ENCODE results near the gene LMTK3.

DNA sequence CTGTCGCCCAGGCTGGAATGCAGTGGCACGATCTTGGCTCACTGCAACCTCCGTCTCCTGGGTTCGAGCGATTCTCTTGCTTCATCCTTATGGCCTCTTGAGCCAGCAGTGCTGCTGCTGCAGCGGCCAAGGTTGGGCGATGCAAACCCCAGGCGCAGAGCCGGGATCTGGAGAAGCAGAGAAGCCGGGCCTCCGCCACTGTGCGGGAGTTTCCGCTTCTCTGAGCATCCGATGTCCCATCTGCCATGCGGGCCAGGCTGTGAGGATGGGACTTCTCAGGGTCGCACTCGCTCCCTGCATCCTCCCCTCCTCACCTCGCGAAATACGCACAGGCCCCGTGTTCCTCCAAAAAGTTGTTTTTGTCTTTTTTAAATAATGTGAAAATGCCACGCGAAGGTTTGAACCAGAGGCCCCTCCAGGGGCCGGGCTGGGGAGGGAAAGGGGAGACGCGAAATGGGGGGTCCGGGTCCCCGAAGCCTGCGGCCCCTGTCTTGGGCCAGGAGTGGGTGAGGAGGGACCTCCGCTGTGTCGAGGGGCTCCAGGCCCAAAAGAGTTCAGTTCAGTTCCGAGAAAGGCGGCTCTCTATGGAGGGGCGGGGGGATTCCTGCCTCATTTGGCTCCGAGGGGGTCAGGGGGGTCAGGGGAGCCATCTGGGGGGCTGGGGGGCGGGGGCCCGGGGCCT is 26.6 kb downstream of the LMTK3 start:
- TF ChIP-seq, protein P1, sequence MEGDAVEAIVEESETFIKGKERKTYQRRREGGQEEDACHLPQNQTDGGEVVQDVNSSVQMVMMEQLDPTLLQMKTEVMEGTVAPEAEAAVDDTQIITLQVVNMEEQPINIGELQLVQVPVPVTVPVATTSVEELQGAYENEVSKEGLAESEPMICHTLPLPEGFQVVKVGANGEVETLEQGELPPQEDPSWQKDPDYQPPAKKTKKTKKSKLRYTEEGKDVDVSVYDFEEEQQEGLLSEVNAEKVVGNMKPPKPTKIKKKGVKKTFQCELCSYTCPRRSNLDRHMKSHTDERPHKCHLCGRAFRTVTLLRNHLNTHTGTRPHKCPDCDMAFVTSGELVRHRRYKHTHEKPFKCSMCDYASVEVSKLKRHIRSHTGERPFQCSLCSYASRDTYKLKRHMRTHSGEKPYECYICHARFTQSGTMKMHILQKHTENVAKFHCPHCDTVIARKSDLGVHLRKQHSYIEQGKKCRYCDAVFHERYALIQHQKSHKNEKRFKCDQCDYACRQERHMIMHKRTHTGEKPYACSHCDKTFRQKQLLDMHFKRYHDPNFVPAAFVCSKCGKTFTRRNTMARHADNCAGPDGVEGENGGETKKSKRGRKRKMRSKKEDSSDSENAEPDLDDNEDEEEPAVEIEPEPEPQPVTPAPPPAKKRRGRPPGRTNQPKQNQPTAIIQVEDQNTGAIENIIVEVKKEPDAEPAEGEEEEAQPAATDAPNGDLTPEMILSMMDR (conservative IDR thresholded peaks at IDR 0.05 in 1 of 2, IDR thresholded peaks at IDR 0.05 in 1 of 2; ENCODE audit: extremely low read depth in 1 of 2, insufficient read depth in 1 of 2, low read depth in 1 of 2, low read length in 2 of 2), result no peak
- no peak for TF ChIP-seq EZH2 (IDR thresholded peaks at IDR 0.05; ENCODE audit: borderline replicate concordance, low read length)

Data from mammary epithelial cell (primary cell).